ENCODE results near the gene NACC1.

DNA sequence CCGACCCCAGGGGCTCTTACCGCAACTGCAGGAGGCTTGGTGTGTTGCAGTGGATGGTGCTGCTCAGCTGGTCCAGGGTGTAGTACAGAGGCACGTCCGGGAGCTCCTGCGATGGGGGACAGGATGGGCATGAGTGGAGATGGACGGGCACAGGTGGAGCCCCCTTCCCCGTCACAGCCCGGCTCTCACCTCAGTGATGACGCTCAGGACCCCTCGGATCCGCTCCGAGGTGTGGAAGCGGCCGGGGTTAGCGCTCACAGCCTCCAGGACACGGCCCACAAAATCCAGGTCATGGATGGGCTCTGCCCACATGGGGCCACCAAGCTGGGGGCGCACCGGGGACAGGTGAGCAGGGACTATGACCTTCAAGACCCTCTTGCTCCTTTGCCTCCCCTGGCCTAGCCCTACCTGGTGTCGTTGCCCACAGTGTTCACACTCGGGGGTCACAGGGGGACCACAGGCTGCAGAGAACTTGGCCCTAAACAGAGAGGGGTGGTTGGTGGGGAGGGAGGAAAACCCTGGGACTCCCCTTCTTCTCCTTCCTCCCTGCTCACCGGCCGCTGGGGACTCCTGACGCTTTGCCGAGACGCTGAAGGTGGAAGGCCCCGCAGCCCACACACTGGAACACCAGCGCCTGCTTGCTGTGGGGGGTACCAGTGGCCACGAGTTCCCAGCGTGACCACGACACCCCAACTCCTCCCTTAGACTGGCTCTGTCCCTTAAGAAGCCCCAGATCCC, 8.5 kb upstream of the NACC1 start:
- TF ChIP-seq, protein P1, sequence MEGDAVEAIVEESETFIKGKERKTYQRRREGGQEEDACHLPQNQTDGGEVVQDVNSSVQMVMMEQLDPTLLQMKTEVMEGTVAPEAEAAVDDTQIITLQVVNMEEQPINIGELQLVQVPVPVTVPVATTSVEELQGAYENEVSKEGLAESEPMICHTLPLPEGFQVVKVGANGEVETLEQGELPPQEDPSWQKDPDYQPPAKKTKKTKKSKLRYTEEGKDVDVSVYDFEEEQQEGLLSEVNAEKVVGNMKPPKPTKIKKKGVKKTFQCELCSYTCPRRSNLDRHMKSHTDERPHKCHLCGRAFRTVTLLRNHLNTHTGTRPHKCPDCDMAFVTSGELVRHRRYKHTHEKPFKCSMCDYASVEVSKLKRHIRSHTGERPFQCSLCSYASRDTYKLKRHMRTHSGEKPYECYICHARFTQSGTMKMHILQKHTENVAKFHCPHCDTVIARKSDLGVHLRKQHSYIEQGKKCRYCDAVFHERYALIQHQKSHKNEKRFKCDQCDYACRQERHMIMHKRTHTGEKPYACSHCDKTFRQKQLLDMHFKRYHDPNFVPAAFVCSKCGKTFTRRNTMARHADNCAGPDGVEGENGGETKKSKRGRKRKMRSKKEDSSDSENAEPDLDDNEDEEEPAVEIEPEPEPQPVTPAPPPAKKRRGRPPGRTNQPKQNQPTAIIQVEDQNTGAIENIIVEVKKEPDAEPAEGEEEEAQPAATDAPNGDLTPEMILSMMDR (optimal IDR thresholded peaks at IDR 0.05 in 1 of 3, IDR thresholded peaks at IDR 0.05 in 1 of 3, conservative IDR thresholded peaks at IDR 0.05 in 1 of 3; ENCODE audit: extremely low read depth in 1 of 3, insufficient read depth in 2 of 3, low read length in 3 of 3) = no peak
- no peak for TF ChIP-seq EZH2 (IDR thresholded peaks at IDR 0.05; ENCODE audit: low read length)
